Amniotic stem cell (primary cell): ENCODE measurements around the gene SORL1.
A peak's percentile ranks its signal among the peaks of the same experiment; 100 is the strongest.

ENCODE experiments used
- DNase-seq: peaks from one replicate; lab custom pipeline; 2025; lab: John Stamatoyannopoulos, UW

The SORL1 gene

GRCh38 chr11:121512468-121513465, 60.7 kb downstream of the SORL1 start:
- no peak for DNase-seq

DNA sequence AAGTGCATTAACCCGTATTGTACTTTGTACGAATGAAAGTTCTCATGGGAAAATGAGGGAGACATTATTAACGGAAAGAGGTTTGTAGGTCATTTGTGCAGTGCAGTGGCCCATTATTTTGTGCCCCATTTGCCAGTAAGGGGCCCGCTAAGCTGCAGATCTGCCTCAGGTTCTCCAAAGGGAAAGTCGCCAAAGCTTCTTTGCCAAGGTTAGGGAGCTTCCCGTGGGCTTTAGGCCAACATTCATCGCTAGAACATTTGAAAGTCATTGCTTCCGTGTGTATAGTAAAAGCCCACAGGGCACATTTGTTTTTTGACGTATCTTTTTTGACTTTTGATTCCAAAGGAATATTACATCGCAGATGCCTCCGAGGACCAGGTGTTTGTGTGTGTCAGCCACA, 61.7 kb downstream of the SORL1 start:
- DNase-seq = no peak

GRCh38 chr11:121514432-121515334, 62.6 kb downstream of the SORL1 start:
- DNase-seq = no peak

DNA sequence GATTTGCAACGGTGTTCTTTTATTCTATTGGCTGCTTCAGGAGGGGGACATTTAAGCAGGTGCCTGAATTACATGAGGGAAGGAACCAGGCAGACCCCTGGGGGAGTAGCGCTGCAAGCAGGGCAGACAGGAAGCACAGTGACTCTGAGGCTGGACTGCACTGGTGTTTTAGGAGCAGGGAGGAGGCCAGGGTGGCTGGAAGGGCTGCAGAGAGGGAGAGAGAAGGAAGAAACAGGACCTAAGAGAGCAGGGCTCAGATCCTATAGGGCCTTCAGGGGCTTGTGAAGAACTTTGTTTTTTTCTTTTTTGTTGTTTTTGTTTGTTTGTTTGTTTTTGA, 63.2 kb downstream of the SORL1 start:
- DNase-seq = no peak

DNA sequence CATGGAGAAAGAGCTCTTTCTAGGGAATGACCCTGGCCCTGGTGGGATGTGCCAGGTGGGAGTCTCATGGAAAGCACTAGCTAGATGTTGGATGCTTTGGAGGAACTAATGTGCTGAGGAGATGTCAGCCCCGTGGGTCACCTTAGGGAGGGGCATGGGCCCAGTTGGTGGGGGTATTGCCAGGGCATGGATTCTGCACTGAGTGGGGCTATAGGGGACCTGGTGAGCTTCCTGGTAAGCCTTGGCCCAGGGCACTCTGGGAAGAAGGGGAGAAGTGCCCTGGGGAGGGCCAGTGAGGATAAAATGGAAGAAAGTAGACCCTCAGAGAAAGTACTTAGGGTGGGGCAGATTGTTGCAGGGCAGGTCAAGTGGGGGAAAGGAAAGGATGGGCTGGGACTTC, 65.9 kb downstream of the SORL1 start:
- DNase-seq = no peak

- DNase-seq = peak; percentile 18
Measured at GRCh38 chr11:121520243-121521144, 68.4 kb downstream of the SORL1 start.

DNA sequence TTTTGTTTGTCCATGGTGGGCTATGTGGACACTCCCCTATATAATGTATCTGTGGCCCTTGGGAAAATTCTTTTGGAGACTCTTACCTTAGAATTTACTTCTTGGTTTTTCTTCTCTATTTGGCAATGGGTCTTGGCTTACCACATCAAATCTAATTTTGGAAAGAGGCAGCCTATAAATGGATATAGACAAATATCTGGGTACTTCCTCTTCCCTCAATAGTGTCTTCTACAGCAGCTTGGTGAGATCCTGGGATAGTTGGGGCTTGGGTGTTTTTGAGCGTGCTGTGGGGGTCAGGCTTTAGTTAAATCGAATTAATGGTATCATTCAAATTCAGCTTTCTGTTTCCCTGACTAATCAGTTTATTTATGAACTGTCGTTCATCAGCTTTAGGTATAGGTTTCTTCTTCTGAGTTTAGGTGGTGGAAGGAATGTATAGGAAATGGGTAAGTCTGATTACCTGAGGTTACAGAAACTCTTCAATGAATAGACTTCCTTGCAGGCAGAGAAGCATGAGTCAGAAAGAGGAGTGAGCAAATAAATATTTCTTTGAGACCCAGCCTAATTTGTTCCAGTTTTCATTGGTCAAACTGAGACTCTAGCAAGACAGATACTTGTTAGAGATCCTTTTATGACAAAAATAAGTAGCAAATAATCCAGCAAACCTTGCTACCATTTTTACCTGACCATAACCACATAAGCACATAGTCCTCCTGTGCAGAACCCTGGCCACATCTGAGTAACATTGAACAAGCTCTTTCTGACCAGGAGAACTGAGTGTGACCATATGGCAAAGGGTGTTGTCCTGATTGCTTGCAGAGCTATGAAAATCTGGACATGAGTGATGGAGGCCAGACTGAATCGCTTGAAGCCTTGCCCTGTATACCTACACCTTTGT, 69.3 kb downstream of the SORL1 start:
- no peak for DNase-seq

DNA sequence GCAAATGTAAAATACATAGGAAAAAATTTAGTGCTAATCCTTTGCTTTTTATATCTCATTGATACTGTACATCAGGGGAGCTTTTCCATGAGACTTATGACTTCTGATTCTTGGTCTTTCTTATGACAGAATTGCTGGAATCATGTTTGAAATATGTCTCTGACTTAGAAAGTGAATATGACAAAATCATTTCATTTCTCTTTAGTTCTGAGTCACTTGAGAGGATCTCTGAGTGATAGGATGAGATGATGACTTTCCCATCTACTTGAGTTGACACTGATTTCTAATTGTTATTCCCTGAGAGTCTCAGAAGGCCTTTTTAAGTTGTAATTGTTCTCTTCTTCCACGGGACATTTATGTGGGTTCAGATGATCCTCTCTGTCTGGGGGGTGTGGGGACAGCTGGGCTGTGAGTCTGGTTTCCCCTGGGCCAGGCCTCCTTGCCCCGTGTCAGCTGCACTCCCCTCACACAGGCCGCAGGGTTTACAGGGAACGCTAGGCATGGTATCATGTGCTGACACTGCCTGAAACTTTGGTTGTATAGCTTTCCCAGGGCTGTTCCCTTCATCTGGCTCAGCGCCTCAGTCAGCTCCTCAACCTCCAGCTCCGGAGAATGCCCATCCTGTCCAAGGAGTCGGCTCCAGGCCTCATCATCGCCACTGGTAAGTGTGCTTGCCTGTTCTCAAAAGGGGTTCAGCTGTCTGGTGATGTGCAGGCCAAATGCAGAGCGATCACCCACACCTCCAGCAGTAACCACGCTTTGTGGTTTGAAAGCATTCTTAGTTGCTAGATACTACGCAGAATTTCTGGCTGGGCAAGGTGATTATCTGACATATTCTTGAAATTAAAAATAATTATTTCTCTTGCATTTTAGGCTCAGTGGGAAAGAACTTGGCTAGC, 70.2 kb downstream of the SORL1 start:
- DNase-seq = no peak

- no peak for DNase-seq
Measured at GRCh38 chr11:121523581-121524232, 71.6 kb downstream of the SORL1 start.

DNA sequence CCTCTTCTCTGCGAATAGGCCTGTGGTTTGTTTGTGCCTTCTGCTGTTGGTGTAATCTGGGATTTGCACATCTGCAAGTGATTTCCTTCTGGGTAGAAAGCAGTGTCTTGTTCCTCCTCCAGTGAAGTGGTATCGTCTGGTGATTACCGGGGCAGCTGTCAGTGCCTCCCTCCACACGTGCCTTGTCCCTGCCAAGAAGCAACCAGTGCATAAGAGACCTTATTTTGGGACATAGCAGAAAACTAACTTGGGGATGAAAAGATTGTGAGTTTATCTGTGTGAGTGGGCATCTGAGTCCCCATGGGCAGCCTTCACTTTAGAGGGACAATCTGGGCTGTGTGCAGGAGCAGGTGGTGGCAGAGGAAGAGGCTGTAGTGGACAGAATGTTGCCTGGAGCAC, 72.1 kb downstream of the SORL1 start:
- no peak for DNase-seq

DNA sequence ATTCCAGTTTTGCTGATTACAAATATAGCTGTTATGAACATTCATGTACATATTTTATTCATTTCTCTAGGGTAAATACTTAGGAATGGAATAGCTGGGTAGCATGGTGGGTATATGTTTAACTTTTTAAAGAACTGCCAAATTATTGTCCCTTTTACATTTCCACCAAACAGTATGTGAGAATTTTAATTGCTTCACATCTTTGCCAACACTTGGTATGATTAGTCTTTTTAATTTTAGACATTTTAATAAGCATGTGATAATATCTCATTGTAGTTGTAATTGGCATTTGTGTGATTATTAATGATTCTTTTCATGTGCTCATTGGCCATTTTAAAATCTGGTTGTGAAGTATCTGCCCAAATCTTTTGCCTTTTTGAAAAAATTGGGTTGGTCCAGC, 73.3 kb downstream of the SORL1 start:
- no peak for DNase-seq

GRCh38 chr11:121530257-121530656, 78.1 kb downstream of the SORL1 start:
- DNase-seq = no peak

DNA sequence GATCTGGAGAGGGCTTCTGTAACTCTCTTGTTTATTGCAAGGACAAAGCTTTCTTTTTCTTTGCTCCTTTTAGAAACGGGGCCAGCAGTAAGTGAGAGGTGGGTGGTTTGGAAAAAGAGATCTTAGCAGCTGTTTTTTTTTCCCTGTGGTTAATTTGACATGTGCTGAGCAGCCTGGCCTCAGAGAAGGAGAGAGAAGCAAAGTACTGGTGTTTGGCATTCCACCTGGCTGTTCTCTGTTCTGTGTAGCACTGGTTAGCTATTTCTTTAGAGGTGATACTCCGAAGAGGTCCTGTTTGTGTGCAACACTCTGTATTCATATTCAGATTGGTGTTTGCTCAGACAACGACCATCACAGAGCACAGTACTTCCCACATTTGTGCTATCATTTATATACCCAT, 81.5 kb downstream of the SORL1 start:
- no peak for DNase-seq

DNA sequence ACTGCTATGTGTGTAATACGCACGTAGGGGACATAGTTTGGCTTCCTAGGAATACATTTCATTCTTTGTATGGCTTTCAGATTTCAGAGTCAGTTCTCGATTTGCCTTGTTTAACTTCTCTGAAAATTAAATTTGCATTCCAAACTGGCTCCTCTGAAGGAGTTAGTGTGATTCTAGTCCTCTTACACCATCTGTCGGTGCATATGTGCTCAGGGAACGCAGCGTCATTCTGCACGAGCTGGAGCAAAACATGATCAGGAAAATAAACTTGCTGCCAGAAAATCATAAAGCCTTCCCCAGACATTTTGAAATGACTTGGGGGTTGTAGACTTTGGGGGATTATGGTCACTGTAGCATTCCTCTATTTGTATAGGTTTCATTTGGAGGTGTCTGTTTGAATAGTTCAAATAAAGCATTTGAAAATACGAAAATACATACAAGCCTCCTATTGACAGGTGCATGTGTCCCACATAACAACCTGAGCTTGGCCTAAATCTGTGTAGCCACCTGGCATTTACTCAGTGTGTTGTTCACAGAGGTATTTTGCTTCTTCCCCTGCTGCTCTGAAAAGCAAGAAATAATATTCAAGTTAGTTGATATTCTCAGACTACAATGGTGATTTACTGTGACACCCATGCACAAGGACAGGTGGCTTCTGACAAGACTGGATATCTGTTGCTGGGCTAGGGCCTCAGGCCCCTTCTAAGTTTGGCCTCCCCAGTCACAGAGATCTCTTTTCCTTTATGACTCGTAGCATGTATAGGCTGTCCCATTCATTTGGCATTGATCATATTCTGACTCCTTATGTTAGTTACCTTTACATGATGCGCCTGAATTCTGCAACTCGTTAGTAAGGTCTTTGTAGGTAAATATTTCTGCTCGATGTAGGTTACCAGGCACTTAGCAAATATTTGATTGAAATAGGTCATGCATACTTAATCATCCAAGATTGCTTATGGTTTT, 82.3 kb downstream of the SORL1 start:
- peak; percentile 12 for DNase-seq

DNA sequence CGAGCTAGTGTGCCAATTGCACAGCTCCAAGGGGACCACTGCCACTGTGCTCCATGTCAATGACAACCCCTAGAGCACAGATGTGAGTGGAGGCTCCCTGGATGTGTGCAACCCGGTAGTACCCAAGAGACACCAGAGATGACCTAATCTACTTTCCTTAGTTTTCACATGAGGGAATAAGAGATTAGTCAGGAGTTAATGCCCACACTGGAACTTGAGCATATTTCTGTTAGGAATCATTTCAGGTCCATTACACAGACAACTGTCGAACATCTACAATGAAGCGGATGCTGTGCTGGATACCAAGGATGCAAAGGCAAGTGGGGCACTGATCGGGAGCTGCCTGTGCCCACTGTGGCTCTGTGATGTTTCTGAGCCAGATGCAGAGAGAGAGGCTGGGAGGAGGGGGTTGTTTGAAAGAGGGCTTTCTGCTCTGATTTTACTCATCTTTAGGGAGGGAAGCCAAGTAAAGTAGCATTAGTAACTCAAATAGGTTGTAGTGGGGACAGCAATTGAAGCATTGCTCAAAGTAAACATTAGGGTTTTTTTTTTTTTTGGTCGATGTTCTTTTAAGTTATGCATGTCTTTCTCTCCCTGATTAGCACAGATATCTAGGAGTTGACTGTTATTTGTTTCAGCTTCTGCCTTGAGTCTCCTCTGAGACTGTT, 83.1 kb downstream of the SORL1 start:
- DNase-seq = no peak

DNA sequence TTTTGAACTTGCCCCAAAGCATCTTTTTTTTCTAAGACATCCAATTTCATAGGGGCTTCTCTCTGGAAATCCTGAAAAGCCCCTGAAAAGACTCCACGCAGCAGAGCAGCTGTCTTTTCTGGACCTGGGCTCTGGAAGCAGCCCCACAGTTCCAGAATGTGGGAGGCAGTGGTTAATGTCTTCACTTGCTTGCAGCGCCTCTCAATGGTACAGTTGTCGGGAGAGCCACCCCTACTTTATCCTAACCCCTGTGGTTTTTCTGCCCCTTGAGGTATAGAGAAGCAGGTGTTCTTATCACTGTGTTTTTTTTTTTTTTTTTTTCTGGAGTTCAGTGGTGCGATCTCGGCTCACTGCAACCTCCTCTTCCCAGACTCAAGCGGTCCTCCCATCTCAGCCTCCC, 84.0 kb downstream of the SORL1 start:
- no peak for DNase-seq

DNA sequence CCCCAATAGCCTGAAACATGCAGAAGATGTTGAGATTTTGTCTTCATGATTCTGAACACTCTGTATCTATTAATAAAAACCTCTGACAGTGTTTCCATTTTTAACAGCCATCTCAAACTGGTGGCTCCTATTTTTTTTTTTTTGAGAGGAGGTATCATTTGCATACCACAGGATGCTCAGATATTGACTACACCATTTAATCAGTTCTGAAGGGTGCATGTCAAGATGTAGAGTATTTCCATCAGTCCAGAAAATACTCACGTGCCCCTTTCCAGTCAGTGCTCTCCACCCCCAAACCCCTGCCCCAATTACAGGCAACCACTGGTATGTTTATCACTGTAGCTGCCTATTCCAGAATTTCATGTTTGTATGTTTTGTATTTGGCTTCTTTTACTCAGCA, 85.9 kb downstream of the SORL1 start:
- no peak for DNase-seq

- no peak for DNase-seq
Measured at GRCh38 chr11:121539000-121539399, 86.9 kb downstream of the SORL1 start.
